Epithelial cell of proximal tubule (primary cell): ENCODE results near the gene MLN. TPM values are rescaled to one million over a fixed set of nuclear protein-coding genes. Genes with fewer than 3 reads are reported as not detected.

Experiments
- DNase-seq: peaks from one replicate; pipeline ENCODE4 v3.0.0-alpha.2; 2011; ENCODE audit warnings: low read depth
- H3K4me3 ChIP-seq: 2 replicates; pipeline ENCODE4 v1.5.1; 2011; ENCODE audit warnings: low read depth, mild to moderate bottlenecking, low read length
- total RNA-seq: library from RNA; depleted of rRNA; stranded (reverse); fragments of >200 nt; gene quantifications from 2 replicates; pipeline ENCODE4 v1.2.3, GENCODE V29; 2015
- TF ChIP-seq, protein P1 (sequence below): conservative IDR thresholded peaks from 2 replicates; pipeline ENCODE4 v1.5.1; 2012; ENCODE audit warnings: low read depth, mild to moderate bottlenecking, low read length

Gene MLN
- total RNA-seq, 1 donor from 2014 or later, result not detected

GRCh38 chr6:33777398-33778388, 26.1 kb downstream of the MLN start:
- H3K4me3 ChIP-seq, result no peak overlapping the region
- TF ChIP-seq, protein P1, sequence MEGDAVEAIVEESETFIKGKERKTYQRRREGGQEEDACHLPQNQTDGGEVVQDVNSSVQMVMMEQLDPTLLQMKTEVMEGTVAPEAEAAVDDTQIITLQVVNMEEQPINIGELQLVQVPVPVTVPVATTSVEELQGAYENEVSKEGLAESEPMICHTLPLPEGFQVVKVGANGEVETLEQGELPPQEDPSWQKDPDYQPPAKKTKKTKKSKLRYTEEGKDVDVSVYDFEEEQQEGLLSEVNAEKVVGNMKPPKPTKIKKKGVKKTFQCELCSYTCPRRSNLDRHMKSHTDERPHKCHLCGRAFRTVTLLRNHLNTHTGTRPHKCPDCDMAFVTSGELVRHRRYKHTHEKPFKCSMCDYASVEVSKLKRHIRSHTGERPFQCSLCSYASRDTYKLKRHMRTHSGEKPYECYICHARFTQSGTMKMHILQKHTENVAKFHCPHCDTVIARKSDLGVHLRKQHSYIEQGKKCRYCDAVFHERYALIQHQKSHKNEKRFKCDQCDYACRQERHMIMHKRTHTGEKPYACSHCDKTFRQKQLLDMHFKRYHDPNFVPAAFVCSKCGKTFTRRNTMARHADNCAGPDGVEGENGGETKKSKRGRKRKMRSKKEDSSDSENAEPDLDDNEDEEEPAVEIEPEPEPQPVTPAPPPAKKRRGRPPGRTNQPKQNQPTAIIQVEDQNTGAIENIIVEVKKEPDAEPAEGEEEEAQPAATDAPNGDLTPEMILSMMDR, result no peak
- no peak for DNase-seq

DNA sequence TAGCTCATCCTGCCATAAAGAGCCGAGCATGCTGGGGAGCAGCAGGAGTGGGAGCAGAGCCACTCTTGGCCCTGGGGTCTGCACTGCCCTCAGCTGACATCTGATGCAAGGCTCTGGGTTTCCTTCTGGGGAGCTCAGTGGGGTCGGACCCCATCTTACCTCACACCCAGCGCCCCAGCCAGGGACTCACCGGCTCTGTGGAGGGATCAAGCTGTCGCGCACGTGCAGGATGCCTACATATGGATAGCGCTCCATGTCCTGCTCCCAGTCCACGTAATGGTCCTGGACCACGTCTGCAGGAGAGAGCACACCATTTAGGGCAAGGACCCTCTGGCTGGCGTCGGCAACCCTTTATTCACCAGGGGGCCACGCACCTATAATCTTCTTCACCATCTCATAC, 27.0 kb downstream of the MLN start:
- no peak overlapping the region for H3K4me3 ChIP-seq
- DNase-seq, result no peak
- TF ChIP-seq, protein P1, result no peak

DNA sequence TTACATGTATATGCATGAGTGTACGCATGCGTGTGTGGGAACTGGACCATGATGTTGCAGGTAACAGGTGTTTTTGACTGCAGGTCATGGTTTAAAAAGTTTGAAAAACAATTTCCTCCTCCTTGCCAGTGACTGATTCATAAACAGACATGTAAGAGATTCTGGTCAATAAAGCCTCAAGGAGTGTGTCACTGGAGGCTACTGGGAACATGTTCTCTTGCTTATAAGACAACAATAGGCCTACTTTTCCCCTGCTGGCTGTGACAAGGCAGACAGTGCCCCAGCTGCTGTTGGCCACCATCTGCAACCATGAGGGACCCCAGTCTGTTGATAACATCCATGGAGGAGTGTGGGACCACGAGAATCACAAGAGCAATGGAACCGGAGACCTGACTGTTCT, 27.6 kb downstream of the MLN start:
- DNase-seq, result no peak
- TF ChIP-seq, protein P1, result no peak
- H3K4me3 ChIP-seq, result no peak overlapping the region

DNA sequence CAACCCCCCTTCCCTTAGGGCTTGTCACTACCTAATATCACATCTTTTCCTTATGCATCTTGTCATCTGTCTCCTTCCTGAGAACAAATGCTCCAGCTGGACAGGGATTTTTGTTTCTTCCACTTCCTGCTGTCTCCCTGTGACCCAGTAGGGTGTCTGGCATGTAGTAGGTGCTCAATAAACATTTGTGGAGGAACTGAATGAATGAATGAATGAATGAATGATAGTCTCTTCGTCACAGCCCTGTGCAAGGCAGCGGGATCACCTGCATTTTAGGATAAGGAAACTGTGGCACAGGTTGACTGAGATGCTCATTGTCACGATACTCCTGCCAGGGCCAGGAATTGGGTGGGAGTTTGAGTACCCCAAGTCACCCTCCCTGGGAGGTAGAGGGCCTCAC, 29.0 kb downstream of the MLN start:
- TF ChIP-seq, protein P1, result no peak
- no peak for DNase-seq
- H3K4me3 ChIP-seq, result no peak overlapping the region

DNA sequence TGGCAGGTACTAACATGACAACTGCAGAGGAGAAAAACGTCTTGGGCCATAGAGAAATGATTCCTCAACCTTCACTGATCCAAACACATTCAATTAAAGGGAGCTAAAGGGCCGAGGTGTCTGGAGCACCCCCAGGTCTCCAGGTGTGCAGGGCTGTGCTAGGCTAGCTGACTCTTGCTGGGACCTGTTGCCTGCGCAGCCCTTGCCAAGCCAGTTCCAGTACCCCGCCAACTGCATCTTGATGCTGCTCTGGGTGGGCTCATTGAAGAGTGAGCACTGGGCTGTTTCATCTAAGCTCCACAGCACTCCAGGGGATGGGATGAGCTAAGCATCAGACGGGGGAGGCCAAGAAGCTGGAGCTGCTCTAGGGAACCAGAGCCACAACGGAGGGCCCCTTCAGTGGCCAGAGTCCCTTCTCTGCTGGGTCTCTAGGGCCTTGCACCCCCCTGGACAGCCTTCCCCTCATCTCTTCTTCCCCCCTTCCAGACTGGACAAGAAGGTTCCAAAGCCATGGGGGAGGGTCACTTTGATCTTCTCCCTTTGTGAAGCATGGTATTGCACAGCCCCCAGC, 30.8 kb downstream of the MLN start:
- TF ChIP-seq, protein P1, result no peak
- H3K4me3 ChIP-seq, result no peak overlapping the region
- DNase-seq, result no peak

DNA sequence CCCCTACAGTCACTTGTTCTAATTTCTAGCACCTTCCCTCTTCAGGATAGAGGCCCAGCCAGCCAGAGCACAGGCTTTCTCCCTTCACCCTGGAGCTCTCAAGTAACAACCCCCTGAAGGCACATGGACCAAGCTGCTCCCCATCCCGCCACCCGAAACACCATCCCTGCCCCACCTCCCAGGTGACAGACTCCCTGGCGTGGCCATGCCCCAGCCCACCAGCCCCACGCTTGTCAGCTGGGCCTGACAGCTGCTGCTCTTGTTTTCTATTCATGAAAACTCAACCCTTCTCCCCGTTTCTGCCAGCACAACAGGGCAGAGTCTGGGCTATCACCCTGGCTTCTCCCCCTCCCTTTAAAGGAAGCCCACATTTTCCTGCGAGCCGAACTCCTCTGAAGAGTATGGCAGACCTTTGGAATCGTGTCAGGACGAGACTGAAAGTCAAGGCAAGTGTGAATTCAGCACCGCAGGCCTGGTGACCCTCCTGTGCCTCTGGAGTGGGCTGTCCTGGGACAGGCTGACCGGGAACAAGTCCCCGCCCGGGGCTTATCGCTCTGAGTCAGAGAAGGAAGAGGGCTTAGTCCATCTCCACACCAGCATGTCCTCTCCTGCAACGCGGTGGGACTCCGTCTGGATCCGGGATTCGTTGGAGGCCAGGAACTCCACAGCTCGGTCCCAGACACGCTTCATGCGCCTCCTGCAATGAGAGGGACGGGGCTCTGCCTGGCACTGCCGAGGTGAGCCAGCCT, 31.5 kb downstream of the MLN start:
- H3K4me3 ChIP-seq, result no peak overlapping the region
- DNase-seq, result no peak
- TF ChIP-seq, protein P1, result no peak
